ENCODE measurements around the gene SLC35F1. TPM values are rescaled to one million over a fixed set of nuclear protein-coding genes. Genes with fewer than 3 reads are reported as not detected.
A peak's percentile ranks its signal among the peaks of the same experiment; 100 is the strongest.

SLC35F1 gene
- total RNA-seq, 1 donor from 2014 or later = not detected

DNA sequence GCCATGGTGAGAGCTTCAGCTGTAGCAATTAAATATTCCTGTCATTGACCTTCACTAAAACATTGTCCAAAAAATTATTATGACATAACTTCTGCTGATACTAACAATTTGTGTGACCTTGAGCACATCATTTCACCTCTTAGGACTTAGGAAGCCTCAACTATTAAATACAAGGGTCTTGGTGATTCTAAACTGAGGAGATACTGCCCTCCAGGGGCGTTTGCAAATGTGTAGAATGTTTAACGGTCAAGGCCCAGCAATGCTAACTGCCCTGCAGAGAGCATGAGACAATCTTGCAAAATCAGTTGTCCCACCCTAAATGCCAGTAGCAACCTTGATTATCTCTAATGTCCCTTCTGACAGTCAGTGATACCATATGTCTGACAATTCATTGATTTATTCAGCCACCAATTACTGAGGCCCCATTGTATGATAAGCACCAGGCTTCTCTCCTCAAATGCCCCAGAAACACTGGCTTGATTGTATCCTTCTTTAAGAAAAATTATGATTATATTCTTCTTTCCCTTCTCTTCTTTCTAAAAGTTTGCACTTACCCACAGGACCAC lies 356.9 kb downstream of the SLC35F1 start:
- DNase-seq (ENCODE audit: extremely low spot score, unreplicated experiment) = no peak
- TF ChIP-seq, protein P1, sequence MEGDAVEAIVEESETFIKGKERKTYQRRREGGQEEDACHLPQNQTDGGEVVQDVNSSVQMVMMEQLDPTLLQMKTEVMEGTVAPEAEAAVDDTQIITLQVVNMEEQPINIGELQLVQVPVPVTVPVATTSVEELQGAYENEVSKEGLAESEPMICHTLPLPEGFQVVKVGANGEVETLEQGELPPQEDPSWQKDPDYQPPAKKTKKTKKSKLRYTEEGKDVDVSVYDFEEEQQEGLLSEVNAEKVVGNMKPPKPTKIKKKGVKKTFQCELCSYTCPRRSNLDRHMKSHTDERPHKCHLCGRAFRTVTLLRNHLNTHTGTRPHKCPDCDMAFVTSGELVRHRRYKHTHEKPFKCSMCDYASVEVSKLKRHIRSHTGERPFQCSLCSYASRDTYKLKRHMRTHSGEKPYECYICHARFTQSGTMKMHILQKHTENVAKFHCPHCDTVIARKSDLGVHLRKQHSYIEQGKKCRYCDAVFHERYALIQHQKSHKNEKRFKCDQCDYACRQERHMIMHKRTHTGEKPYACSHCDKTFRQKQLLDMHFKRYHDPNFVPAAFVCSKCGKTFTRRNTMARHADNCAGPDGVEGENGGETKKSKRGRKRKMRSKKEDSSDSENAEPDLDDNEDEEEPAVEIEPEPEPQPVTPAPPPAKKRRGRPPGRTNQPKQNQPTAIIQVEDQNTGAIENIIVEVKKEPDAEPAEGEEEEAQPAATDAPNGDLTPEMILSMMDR (IDR thresholded peaks at IDR 0.05) = peak; percentile 68
- Mint-ChIP-seq H3K27me3 (ENCODE audit: unreplicated experiment) (peaks cover 9% of the 10 kb centered on the region), H3K4me3 (ENCODE audit: unreplicated experiment) (no peak overlapping the region), H3K9me3 (ENCODE audit: unreplicated experiment) (no peaks in the 10 kb centered on the region), H3K36me3 (ENCODE audit: unreplicated experiment) (no peaks in the 10 kb centered on the region), H3K27ac (ENCODE audit: unreplicated experiment) (no peak overlapping the region), H3K4me1 (ENCODE audit: unreplicated experiment) (no peaks in the 10 kb centered on the region)

DNA sequence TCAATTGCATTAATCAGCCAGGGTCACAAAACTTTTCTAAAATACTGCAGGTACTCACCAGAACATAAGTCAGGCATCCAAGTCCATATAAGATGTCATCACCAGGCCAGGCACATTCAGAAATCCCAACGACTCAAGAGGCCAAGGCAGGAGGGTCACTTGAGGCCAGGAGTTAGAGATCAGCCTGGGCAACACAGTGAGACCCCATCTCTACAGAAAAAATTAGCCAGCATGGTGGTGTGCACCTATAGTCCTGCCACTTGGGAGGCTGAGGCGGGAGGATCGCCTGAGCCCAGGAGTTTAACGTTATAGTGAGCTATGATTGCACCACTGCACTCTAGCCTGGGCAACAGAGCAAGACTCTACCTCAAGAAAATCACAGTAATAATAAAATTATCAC lies 362.6 kb downstream of the SLC35F1 start:
- H3K36me3 Mint-ChIP-seq (ENCODE audit: unreplicated experiment) = no peaks in the 10 kb centered on the region
- peaks cover 14% of the 10 kb centered on the region for H3K27me3 Mint-ChIP-seq (ENCODE audit: unreplicated experiment)
- H3K4me3 Mint-ChIP-seq (ENCODE audit: unreplicated experiment) = no peak overlapping the region
- H3K4me1 Mint-ChIP-seq (ENCODE audit: unreplicated experiment) = no peaks in the 10 kb centered on the region
- no peak overlapping the region for H3K27ac Mint-ChIP-seq (ENCODE audit: unreplicated experiment)
- H3K9me3 Mint-ChIP-seq (ENCODE audit: unreplicated experiment) = no peaks in the 10 kb centered on the region
- DNase-seq (ENCODE audit: extremely low spot score, unreplicated experiment) = no peak
- TF ChIP-seq, protein P1 (IDR thresholded peaks at IDR 0.05) = no peak

DNA sequence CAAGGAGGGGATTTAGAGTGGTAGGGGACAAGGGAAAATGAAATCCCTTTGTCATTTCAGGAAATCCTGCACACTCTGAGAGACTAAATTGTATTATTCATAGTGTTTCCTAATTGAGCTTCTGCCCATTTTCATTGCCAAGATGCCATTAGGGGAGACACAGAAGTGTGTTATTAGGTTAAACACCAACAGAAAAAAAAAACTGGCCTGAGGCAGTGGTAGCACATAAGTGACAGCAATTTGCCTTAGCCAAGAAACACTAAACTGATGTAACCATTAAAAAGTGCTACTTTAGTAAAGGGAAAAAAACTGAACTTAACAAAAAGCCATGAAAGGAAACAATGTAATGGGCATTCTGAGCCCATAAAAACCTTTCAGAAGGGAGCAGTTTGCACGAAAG lies 370.6 kb downstream of the SLC35F1 start:
- no peak overlapping the region for H3K27ac Mint-ChIP-seq (ENCODE audit: unreplicated experiment)
- no peaks in the 10 kb centered on the region for H3K4me1 Mint-ChIP-seq (ENCODE audit: unreplicated experiment)
- no peak overlapping the region for H3K4me3 Mint-ChIP-seq (ENCODE audit: unreplicated experiment)
- no peaks in the 10 kb centered on the region for H3K9me3 Mint-ChIP-seq (ENCODE audit: unreplicated experiment)
- no peaks in the 10 kb centered on the region for H3K36me3 Mint-ChIP-seq (ENCODE audit: unreplicated experiment)
- peaks cover 56% of the 10 kb centered on the region for H3K27me3 Mint-ChIP-seq (ENCODE audit: unreplicated experiment)
- no peak for DNase-seq (ENCODE audit: extremely low spot score, unreplicated experiment)
- TF ChIP-seq, protein P1 (IDR thresholded peaks at IDR 0.05) = no peak

DNA sequence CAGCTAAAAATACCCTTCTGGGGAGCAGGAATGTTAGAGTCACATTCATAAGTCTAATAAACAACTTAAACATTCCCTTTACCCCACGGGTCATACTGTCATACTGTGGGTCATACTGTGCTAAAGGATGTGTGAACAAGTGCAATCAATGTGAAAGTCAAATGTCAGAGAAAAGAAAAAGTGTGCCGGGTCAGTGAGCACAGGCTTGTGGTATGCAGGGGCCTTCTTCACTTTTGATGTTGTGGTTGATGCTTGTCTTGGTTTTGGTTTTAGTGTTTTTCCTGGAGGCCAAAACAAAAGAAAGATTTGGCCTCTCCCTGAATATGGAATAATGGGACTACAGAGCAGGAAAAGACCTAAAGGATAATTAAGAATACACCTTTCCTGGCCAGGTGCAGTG lies 373.1 kb downstream of the SLC35F1 start:
- TF ChIP-seq, protein P1 (IDR thresholded peaks at IDR 0.05) = no peak
- peaks cover 2% of the 10 kb centered on the region for H3K4me1 Mint-ChIP-seq (ENCODE audit: unreplicated experiment)
- H3K36me3 Mint-ChIP-seq (ENCODE audit: unreplicated experiment) = no peaks in the 10 kb centered on the region
- no peak overlapping the region for H3K4me3 Mint-ChIP-seq (ENCODE audit: unreplicated experiment)
- H3K27ac Mint-ChIP-seq (ENCODE audit: unreplicated experiment) = no peak overlapping the region
- DNase-seq (ENCODE audit: extremely low spot score, unreplicated experiment) = no peak
- H3K27me3 Mint-ChIP-seq (ENCODE audit: unreplicated experiment) = peaks cover 58% of the 10 kb centered on the region
- no peaks in the 10 kb centered on the region for H3K9me3 Mint-ChIP-seq (ENCODE audit: unreplicated experiment)

DNA sequence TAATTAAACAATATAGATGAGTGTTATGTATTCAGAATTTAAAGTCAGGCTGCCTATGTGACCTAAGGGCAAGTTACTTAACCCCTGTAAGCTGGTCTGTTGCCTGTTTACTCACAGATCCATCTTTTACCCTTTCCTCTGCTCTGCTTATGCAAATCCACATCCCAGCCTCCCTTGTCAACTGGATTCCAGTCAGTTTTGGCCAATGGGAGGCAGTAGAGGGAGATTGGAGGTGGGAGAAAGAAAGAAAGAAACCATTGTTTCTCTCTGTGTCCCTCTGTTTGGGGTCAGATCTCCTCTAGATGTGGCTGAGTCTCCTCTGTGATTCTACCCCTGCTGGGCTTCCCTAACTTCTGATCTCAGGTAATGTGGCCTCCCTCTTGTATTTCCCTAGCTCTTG lies 374.2 kb downstream of the SLC35F1 start:
- Mint-ChIP-seq H3K27ac (ENCODE audit: unreplicated experiment) (no peak overlapping the region), H3K9me3 (ENCODE audit: unreplicated experiment) (no peaks in the 10 kb centered on the region), H3K27me3 (ENCODE audit: unreplicated experiment) (peaks cover 55% of the 10 kb centered on the region), H3K4me3 (ENCODE audit: unreplicated experiment) (no peak overlapping the region), H3K4me1 (ENCODE audit: unreplicated experiment) (peaks cover 2% of the 10 kb centered on the region), H3K36me3 (ENCODE audit: unreplicated experiment) (no peaks in the 10 kb centered on the region)
- TF ChIP-seq, protein P1 (IDR thresholded peaks at IDR 0.05) = peak; percentile 7
- no peak for DNase-seq (ENCODE audit: extremely low spot score, unreplicated experiment)
